Stimulated activated CD8-positive, alpha-beta memory T cell treated with anti-CD3 and anti-CD28 coated beads, Interleukin-12 subunit alpha, Interleukin-12 subunit beta, amount 100 ng/mL, for 24 hours (primary cell): ENCODE measurements around the gene TTC33.
"Not testable (repeated sequence)": the region's sequence is repeated elsewhere in the genome, so short reads cannot be mapped to it uniquely, and the experiment has no call there.

Experiments
- DNase-seq: peaks from one replicate; pipeline ENCODE4 v3.0.0-alpha.2; 2020; ENCODE audit errors: extremely low read depth

TTC33 gene

DNA sequence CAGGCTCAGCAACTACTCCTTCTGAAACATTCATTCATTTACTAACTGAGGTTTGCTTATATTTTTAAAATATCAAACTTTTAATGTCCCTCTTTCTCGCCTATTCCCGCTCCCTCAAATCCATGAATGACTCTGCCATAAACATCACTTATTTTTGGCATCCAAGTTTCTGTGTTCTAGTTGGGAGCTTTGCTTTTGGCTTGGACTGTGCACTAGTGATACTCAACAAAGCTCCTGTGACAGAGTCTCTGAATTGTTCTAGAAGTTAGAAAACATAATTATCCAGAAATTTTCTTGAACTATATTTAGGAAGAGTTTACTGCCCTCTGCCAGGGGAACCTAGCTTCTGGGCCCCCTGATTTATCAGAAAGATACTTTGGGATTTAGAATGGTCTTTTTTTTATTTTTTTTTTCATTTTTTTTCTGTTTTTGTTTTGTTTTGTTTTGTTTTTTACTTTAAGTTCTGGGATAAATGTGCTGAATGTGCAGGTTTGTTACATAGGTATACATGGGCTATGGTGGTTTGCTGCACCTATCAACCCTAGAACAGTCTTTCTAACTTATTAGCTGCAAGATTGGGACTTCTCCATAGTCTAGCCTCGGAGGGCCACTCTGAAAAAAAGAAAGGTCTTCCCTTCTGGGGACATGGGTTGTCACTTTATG lies 140.7 kb downstream of the TTC33 start:
- DNase-seq: no peak

DNA sequence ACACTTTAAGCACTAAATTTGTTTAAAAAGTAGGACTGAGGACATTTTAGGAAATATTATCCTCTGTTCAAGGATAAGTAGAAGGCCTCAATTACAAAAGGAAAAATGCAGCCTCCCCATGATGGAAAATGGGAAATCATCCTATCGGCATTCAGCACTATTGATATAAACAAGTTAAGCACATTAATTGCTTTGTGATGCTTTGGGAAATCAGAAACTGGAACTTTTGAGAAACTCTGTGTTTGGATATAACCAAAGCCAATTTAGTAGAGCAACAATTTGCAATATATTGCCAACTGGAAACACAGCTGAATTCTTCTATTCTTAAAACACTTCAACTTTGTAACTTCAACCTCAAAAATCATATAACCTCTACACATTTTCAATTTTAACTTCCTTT lies 141.3 kb downstream of the TTC33 start:
- no peak for DNase-seq

DNA sequence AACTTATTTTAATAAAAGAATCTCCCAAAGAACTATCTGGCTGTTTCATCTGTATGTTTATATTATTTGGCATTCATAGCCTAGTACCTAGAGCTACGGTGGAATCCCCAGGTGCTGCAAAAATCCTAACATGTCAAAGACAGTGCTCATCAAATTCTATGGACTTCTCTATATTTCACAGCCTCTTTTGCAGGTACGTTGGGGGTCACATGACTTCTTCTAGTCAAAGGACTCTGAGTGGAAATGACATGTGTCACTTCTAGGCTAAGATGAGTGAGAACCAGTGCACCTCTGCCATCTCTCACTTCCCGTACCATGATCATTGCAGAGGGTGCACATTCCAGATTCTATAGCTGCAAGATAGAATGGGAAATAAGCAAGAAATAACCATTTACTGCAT lies 148.6 kb downstream of the TTC33 start:
- no peak for DNase-seq

DNA sequence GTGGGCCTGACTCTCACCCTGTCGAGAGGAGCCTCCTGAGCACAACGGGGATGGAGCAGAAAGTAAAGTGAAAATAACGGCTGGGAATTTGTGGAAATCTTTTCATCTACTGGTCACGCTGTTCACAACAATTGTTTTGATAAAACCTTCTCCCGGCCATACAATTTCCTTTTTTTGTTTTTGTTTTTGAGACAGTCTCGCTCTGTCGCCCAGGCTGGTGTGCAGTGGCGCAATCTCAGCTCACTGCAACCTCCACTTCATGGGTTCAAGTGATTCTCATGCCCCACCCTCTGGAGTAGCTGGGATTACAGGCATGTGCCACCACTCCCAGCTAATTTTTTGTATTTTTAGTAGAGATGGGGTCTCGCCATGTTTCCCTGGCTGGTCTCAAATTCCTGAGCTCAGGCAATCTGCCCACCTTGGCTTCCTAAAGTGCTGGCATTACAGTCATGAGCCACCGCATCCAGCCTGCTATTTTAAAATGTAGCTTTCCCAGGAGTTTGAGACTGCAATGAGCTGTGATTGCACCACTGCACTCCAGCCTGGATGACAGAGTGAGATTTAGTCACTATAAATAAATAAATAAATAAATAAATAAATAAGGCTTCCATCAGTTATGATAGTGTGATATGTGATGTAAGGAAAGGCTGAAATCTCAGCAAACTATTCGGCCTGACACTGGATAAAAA lies 149.5 kb downstream of the TTC33 start:
- no peak for DNase-seq

DNA sequence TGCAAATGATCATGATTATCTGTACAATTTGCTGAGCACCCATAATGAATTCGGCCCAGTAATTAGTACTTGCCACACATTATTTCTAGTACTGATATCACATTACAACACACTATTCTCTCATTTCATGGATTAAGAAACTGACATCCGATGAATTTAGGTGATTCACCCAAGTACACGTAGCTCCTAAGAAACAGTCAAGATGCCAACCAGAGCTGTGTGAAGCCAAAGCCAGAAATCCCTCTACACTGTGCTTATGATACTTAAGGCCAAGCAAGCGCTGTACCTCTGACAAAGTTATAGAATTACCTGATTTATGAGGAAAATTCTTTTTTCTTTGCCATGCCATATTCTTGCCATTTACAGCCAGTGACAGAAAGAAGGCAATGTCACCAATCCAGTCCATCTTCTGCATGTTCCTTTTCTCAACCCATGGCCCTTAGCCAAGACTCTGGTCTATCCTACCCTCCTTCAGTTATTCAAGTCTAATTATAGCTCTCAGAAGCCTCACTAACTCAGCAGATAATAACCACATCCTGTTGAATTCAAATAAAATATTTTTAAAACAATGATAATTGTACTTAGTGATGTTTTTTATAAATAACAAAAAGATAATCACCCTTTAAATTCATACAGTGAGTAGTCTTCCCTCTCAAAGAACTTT lies 150.3 kb downstream of the TTC33 start:
- DNase-seq: no peak

DNA sequence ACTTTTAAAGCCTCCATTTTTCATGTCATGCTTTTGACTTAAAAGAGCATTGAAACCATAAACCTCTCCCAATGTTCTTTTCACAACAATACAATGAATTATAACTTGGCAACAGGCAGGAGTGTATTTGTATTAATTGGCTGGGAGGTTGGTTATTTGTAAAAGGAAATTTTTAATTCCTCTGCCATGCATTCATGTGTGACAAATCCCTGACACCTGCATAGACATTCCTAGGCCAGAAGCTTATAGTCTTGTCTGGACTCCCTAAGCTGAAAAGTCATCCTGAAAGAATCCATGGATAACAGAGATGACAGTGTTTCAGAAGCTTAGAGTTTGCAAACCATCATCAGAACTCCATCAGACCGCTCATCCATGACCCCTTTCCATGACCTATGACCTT lies 152.4 kb downstream of the TTC33 start:
- DNase-seq: no peak

DNA sequence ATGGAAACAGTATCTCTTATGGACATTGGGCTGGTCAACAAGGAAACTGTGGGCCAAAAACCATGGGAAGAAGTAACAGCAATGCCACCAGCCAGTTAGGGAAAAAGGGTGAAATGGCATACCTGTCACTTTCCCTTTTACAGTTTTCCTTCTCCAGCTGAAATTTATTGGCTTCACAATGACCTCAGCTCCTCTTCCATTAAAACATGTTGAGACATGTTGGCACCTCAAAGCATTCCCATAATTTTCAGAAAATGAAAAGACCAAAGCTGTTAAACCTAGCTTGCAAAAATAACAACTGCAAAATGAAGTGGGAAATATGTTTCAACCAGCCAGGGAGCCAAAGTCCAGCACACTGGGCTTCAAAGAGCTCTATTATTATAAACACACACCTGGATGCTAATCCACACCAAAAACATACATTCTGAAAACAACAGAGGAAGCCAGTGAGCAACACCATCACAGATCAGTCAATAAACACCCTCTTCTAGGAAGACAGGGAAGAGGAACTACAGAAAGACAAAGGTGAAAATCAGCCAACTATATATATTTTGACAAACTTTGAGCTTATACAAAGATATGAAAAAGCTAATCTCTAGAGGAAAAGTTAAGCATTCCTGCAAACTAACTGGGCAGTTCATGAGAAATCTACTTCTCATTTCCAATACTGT lies 154.4 kb downstream of the TTC33 start:
- DNase-seq: no peak

DNA sequence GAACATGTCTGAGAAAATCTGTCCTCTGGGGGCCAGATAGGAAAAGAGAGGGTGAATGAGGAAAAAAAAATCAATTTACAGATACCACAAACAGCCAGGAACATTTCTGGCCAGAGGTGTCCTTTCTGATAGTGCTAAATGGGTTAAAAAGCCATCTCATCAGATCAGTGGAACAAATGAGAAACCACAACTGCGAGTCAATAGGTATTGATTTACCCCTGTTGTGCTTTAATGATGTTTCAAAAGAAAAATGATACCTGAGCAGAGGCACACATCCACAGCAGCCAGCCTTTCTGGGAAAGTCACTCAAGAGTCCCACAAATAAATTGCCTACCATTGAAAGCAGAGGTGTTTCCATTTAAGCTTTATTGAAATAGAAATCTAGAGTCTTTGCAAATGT lies 155.4 kb downstream of the TTC33 start:
- no peak for DNase-seq

DNA sequence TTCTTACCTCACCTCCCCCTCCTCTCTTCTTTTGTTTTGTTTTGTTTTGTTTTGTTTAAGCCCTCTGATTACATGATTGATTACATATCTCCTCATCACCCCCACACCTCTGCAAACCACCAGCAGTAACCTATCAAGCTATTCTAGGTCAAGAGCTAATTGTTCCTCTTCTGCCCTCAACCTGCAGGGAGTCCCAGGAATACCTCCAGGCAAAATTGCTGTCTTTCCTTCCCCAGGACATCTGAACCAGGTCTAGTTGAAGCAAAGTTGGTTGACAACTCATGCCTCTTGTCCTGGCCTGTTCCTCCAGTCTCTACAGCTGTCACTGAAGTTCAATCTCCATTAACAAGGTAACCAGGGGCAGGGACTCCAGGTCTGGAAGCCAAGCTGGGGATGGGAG lies 156.1 kb downstream of the TTC33 start:
- no peak for DNase-seq

DNA sequence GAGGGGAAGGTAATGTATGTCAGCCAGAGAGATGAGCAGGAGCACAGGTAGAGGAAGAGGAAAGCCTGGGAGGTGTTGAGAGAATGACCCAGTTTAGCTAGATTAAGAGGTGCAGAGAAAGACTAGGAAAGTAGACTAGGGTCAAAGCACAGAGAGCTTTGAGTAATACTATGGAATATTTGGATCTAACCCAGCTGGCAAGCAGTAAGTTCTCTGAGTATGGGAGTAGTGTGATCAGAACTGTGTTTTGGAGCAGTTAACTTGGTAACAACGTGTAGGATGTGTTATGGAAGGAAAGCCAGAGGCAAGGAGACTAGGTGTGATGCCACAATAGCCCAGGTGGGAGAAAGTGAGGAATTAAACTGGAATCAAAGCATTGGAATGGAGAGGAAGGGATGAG lies 160.9 kb downstream of the TTC33 start:
- no peak for DNase-seq

DNA sequence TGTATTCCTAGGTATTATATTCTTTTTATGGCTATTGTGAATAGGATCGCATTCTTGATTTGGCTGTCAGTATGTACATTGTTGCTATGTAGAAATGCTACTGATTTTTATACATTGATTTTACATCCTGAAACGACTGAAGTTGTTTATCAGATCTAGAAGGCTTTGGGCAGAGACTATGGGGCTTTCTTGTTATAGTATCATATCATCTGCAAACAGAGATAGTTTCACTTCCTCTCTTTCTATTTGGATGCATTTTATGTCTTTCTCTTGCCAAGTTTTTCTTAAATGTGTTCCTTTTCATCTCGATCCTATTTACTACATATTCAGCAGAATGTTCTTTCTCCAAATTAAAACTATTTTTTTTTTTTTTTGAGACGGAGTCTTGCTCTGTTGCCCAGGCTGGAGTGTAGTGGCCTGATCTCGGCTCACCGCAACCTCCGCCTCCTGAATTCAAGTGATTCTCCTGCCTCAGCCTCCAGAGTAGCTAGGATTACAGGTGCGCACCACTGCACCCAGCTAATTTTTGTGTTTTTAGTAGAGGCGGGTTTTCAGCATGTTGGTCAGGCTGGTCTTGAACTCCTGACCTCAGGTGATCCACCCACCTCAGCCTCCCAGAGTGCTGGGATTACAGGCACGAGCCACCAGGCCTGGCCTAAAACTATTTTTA lies 163.9 kb downstream of the TTC33 start:
- DNase-seq: not testable (repeated sequence)

DNA sequence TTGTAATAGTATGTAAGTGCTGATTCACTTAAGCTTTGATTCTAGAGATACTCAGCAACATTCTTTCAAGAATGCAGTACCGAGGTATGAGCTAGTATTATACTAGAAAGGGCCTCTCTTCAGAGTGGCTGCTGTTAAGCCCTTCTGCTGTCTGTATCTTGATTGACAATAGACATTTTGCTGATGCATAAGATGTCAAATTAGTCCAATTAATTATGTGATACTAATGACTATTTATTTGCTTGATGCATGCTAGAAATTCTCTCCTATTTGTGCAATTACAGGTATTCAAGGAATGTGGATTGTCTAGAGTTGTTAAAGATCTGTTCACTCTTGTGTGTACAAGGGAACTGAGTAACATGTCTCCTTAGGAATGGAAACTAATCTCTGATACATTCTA lies 168.4 kb downstream of the TTC33 start:
- DNase-seq: no peak

DNA sequence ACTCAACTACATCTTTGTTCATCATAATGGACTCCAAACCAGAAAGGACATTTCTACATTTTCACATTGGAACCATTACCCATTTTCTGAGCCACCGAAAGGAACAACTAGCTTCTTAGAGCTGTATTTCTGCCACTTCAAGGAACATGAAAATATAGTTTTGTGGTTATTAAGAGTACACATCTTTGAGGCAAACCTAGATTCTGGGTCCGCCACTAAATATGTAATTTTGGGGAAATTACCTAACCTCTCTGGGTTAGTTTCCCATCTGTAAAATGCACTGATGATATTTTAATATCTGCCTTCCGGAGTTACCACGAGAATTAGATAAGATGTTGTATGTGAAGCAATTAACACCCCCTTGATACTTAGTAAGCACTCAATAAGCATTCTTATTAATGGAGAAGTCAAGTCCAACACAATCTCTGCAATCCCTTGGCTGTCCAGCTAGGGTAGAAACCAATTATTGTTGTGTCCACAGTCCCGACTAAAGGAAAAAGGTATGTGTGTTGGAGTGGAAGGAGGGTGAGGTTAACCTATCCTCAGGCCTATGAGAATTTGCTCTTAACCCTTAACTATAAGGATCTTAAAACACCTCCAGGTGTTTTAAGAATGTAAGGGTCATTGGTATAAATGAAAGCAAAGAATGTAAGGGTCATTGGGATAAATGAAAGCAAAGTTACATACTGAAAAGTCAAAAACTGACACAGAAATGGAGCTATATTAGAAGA lies 170.1 kb downstream of the TTC33 start:
- no peak for DNase-seq

DNA sequence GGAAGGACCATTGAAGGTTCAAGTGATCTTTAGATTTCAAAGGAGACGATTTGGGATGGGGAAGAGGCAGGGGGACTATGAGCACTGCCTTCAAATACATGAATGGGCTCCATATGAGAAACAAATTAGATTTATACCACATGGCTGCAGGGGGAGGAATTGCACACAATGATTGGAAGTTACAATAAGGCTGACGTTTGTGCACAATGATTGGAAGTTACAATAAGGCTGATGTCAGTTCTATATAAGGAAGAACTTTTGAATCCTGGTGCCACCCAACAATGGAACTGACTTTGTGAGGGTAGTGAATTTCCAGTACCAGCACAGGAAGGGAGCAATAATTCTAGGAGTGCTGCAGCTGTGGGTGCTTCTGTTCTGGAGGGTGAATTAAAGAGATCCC lies 171.7 kb downstream of the TTC33 start:
- DNase-seq: no peak

DNA sequence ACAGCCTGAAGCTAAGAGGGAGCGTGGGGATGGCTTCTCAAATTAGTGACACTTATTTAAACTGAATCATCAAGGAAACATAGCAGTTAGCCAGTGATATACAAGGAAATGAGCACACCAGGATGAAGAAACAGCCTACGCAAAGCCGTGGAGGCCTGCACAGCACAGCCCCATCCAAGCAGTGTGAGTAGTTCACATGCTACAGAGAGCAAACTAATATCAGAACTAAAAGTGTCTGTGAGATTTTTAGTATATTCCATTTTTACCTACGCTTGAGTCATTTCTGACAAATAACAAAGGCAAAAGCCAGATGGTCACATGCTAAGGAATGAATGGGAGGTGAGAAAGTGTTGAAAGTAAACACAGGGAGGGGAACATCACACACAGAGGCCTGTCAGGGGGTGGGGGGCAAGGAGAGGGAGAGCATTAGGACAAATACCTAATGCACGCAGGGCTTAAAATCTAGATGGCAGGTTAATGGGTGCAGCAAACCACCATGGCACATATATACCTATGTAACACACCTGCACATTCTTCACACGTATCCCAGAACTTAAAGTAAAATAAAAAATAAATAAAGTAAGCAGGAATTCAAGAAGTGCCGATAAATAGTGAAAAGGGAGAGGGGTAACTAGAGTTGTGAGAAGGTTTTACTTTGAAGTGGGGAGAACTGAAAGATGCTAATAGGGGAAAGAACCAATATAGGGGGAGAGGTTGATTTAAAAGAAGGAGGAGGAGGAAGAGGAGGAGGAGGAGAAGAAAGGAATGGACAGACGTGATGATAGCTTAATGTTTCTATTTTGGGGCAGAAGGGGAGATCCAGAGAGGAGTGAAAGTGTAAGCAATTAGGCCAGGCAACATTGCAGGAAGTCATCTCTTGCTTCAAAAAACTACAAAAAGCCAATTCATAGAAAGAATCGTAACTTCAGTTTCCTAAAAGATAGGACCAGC lies 177.0 kb downstream of the TTC33 start:
- peak; percentile 16 for DNase-seq

DNA sequence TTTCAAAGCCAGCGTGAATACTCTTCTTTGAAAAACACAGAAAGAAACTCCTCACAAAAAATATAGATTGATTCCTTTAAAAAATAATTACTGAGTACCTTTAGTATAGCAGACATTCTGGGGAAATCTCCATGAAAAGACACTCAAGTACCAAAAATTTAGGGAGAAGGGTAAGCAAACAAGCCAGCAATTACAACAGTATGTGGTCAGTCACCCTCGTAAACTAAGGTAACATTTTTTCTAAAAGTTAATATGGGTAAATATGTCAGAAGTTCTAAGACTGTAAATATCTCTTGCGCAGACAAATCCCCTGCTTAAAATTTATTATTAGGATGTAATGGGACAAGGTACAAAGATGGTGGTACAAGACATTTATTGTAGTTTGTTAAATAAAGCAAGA lies 178.0 kb downstream of the TTC33 start:
- no peak for DNase-seq

DNA sequence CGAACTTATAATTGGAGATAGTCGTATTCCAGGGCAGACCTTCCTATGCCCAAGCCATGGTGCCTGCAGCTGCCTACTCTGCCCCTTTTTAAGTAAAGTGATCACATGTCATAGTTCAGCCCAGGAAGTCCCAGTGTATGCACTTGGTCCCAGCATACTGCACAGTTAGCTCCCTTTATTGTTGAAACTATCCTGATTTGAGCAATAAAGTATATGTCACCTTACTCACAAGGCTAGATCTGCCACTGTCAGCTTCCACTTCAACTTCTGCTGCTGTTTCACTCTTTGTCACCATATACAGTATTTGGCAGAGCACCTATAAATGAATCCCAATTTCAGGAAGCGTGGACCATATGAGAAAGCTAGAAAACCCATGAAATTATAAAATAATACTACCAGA lies 179.8 kb downstream of the TTC33 start:
- DNase-seq: no peak

DNA sequence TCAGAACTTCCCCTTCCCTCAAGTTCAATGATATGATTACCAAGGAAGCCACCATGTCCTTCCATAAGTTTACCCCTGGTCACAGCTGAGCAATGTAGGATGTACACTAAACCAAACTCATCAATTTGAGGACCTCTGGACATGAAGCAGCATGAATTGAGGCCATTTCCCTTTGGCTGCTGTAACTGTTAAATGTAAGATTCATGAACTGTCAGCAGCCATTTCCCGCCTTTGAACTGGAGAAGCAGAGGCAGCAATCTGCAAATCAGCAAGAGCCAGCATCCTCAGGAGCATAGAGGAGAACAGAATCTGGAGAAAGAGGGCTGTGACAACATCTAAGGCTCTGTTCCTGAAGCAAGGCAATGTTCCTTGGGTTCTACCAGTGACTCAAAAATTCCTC lies 180.3 kb downstream of the TTC33 start:
- DNase-seq: no peak

DNA sequence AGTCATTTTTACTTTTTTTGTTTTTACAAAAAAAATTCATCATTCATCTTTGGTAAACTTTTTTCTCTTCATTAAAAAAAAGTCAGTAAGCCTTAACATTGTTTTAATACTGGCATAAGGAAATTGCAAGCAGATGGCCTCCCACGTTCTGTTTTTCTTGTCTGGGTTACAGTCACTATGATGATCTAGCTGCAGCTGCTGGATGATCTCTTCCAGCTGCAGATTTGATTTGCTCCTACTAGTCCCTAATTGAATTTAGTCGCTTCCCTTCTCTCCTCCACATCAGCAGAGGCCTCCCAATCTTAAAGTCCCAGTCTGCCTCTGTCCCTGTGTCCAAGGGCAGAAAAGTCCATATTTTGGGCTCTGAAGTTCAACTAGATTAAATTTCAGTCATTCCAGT lies 182.8 kb downstream of the TTC33 start:
- no peak for DNase-seq

DNA sequence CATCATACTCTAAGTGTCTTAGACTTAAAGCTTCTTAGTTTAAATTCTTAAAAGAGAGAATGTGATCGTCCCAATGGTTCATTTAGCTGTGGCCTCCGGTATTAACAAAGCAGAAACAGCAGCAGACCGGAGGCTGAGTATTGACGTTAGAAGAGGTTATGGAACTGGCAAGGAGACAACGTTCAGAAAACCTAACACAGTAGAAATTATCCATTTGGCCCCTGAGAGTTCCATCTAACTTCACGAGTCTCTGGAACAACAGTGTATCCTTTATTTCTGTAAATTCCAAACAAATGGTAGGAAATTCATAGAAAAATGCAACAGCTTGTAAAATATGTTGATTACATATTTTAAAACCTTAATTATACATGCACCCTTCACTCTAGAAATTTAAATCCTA lies 183.4 kb downstream of the TTC33 start:
- DNase-seq: no peak
